Mammary epithelial cell (primary cell): ENCODE results near the gene CCR8.

Experiments
- EZH2 ChIP-seq: IDR thresholded peaks from 2 replicates; pipeline ENCODE4 v1.6.1; 2012; ENCODE audit warnings: low read length, inconsistent platforms, borderline replicate concordance
- TF ChIP-seq, protein P1 (sequence below), 2 donors: IDR thresholded peaks in 1 of 2; conservative IDR thresholded peaks in 1 of 2; 2 replicates each; pipeline ENCODE4 v1.5.1; 2011 to 2012; ENCODE audit warnings: inconsistent platforms in 2 of 2, low read length in 2 of 2, mild to moderate bottlenecking in 2 of 2, control low read depth in 1 of 2, low read depth in 1 of 2; ENCODE audit not compliant: insufficient read depth in 1 of 2; ENCODE audit errors: extremely low read depth in 1 of 2

- TF ChIP-seq, protein P1, sequence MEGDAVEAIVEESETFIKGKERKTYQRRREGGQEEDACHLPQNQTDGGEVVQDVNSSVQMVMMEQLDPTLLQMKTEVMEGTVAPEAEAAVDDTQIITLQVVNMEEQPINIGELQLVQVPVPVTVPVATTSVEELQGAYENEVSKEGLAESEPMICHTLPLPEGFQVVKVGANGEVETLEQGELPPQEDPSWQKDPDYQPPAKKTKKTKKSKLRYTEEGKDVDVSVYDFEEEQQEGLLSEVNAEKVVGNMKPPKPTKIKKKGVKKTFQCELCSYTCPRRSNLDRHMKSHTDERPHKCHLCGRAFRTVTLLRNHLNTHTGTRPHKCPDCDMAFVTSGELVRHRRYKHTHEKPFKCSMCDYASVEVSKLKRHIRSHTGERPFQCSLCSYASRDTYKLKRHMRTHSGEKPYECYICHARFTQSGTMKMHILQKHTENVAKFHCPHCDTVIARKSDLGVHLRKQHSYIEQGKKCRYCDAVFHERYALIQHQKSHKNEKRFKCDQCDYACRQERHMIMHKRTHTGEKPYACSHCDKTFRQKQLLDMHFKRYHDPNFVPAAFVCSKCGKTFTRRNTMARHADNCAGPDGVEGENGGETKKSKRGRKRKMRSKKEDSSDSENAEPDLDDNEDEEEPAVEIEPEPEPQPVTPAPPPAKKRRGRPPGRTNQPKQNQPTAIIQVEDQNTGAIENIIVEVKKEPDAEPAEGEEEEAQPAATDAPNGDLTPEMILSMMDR (conservative IDR thresholded peaks at IDR 0.05 in 1 of 2, IDR thresholded peaks at IDR 0.05 in 1 of 2; ENCODE audit: extremely low read depth in 1 of 2, insufficient read depth in 1 of 2, low read depth in 1 of 2, low read length in 2 of 2), result no peak
- TF ChIP-seq EZH2, result no peak
Measured at GRCh38 chr3:39313289-39313688, 16.2 kb upstream of the CCR8 start.
